ENCODE measurements around the gene PRSS33.

The PRSS33 gene

GRCh38 chr16:2752035-2752849 is 35.1 kb downstream of the PRSS33 start, which contains the start of gene SRRM2:
TSS of gene SRRM2 (plus strand) at chr16:2752638. CDS start at chr16:2756365, 3,727 bp downstream.
- DNase-seq (ENCODE audit: low read depth) = peak; percentile 83
- TF ChIP-seq, protein P1, sequence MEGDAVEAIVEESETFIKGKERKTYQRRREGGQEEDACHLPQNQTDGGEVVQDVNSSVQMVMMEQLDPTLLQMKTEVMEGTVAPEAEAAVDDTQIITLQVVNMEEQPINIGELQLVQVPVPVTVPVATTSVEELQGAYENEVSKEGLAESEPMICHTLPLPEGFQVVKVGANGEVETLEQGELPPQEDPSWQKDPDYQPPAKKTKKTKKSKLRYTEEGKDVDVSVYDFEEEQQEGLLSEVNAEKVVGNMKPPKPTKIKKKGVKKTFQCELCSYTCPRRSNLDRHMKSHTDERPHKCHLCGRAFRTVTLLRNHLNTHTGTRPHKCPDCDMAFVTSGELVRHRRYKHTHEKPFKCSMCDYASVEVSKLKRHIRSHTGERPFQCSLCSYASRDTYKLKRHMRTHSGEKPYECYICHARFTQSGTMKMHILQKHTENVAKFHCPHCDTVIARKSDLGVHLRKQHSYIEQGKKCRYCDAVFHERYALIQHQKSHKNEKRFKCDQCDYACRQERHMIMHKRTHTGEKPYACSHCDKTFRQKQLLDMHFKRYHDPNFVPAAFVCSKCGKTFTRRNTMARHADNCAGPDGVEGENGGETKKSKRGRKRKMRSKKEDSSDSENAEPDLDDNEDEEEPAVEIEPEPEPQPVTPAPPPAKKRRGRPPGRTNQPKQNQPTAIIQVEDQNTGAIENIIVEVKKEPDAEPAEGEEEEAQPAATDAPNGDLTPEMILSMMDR (conservative IDR thresholded peaks at IDR 0.05; ENCODE audit: low read depth, low read length) = no peak
- peak within 1 kb of the TSS; percentile 94 for H3K4me3 ChIP-seq (ENCODE audit: low read length)

DNA sequence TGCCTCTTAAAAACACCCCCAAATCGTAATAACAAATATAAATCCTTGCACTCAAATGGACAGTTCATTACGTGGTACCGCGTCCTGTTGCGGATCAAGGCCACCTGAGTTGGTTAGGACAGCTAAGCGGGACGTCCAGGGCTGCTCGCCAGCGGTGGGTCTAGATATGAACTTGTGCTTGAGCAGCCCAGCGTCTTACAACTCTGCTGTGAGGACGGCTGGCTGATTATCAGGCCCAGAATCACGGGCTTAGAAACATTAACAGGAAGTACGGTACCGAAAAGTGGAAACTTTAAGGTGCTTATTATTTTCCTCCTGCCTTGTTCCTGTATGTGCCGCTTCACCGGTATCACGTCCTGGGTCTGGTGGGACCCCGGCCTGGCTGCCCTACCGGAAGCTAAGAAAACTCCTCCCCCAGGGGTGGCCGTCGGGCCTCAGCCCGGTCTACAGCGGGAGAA is 35.8 kb downstream of the PRSS33 start:
- TF ChIP-seq, protein P1 (conservative IDR thresholded peaks at IDR 0.05; ENCODE audit: low read depth, low read length) = no peak

GRCh38 chr16:2749936-2750335 is 37.4 kb downstream of the PRSS33 start:
- no peak overlapping the region for H3K4me3 ChIP-seq (ENCODE audit: low read length)
- DNase-seq (ENCODE audit: low read depth) = no peak
- TF ChIP-seq, protein P1 (conservative IDR thresholded peaks at IDR 0.05; ENCODE audit: low read depth, low read length) = no peak

More for the DNA sequence above, 35.8 kb downstream of the PRSS33 start:
- H3K4me3 ChIP-seq (ENCODE audit: low read length) = peak overlapping the region; percentile 94
- DNase-seq (ENCODE audit: low read depth) = no peak

DNA sequence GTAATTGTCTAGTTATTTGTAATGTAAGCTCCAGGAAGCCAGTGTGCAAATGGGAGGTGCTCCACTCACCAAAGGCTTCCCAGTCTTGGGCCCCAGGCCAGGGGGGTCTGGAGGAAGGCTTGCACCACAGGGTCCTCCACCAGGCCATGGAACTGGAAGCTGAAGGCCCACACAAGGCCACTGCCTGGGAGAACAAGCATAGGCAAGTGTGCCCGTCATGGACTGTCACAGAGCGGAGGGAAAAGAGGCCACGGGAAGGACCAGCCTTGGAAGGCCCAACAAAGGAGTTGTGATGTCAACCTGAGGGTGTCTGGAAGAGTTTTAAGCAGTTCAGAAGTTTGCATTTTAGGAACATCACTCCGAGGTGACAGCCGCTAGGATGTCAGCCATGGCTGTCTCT is 37.9 kb downstream of the PRSS33 start:
- no peak for DNase-seq (ENCODE audit: low read depth)
- H3K4me3 ChIP-seq (ENCODE audit: low read length) = no peak overlapping the region
- TF ChIP-seq, protein P1 (conservative IDR thresholded peaks at IDR 0.05; ENCODE audit: low read depth, low read length) = no peak

DNA sequence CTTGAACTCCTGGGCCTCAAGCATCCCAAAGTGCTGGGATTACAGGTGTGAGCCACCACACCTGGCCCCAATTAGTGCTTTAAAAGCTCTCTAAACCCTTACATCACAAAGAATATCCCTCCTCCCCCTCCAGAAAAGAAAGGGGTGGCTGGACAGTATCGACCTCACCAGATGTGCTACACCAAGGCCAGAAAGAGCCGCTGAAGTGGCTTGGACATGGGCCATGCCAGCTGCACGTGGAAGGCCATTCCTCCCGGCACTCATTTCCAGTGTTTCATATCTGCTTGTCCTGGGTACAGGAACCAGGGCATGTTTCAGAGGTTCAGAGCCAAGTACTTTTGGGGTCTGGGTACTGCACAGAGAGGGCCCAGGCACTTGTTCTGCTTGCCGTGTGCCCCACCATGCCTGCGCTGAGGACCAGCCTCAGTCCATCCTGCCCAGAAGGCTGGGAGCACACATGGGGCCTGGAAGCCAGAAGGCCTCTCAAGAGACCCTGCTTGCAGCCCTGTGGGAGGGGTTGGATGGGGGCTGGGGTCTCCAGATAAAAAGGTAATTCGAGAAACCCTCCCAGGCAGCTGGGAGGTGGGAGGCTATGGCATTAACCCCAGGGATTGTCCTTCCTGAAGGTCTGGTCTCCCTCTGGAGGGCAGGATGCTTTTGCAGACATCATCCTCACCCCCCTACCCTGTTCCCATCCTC is 38.5 kb downstream of the PRSS33 start:
- H3K4me3 ChIP-seq (ENCODE audit: low read length) = no peak overlapping the region
- no peak for DNase-seq (ENCODE audit: low read depth)
- TF ChIP-seq, protein P1 (conservative IDR thresholded peaks at IDR 0.05; ENCODE audit: low read depth, low read length) = no peak

DNA sequence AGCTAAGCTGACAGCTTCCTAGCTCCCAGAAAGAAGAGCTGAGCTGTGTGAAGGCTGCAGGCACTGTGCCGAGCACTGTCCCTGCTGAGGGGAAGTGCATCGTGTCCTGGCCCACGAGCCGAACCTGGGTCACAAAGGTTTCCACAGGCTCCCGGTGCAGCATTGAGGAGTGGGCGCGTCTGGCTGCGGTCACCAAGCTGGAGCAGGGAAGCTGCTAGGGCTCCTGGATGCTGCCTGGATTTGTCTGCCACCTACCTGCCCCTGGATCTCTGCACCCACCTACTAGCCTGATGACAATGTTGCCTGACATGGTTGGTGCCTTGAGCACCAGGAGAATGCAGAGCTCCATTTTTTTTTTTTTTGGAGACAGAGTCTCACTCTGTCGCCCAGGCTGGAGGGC is 41.4 kb downstream of the PRSS33 start:
- TF ChIP-seq, protein P1 (conservative IDR thresholded peaks at IDR 0.05; ENCODE audit: low read depth, low read length) = no peak
- DNase-seq (ENCODE audit: low read depth) = no peak
- H3K4me3 ChIP-seq (ENCODE audit: low read length) = no peak overlapping the region
